GM19463 (cell line): ENCODE results near the gene SHQ1.
"Not testable (repeated sequence)": the region's sequence is repeated elsewhere in the genome, so short reads cannot be mapped to it uniquely, and the experiment has no call there.

Experiments
- ATAC-seq: cut with Tn5 transposase; IDR thresholded peaks from one replicate; pipeline ENCODE4 v1.9.1; 2021; ENCODE audit warnings: mild to moderate bottlenecking, moderate library complexity; ENCODE audit not compliant: unreplicated experiment

SHQ1 gene

GRCh38 chr3:72722930-72723726, 125.1 kb downstream of the SHQ1 start:
- peak; percentile 75 for ATAC-seq

GRCh38 chr3:72721683-72722381, 126.4 kb downstream of the SHQ1 start:
- ATAC-seq = no peak

GRCh38 chr3:72720566-72720965, 127.7 kb downstream of the SHQ1 start:
- ATAC-seq = no peak

GRCh38 chr3:72719137-72719536, 129.1 kb downstream of the SHQ1 start:
- no peak for ATAC-seq

GRCh38 chr3:72714135-72714534, 134.1 kb downstream of the SHQ1 start:
- ATAC-seq = not testable (repeated sequence)

- not testable (repeated sequence) for ATAC-seq
These were observed 137.8 kb downstream of the SHQ1 start for GRCh38 chr3:72710471-72710870.

- no peak for ATAC-seq
These were observed 139.8 kb downstream of the SHQ1 start for GRCh38 chr3:72708441-72708840.

- ATAC-seq = no peak
These were observed 145.2 kb downstream of the SHQ1 start for GRCh38 chr3:72702997-72703396.

GRCh38 chr3:72702390-72702789, 145.9 kb downstream of the SHQ1 start:
- ATAC-seq = no peak

GRCh38 chr3:72700106-72700505, 148.1 kb downstream of the SHQ1 start:
- no peak for ATAC-seq

- ATAC-seq = no peak
These were observed 148.6 kb downstream of the SHQ1 start for GRCh38 chr3:72699631-72700030.
